Glutamatergic neuron (in vitro differentiated cells): ENCODE measurements around the gene MZF1. TPM values are rescaled to one million over a fixed set of nuclear protein-coding genes. Genes with fewer than 3 reads are reported as not detected.

Experiments
- microRNA-seq: library from miRNA; unstranded; fragments of <30 nt; microRNA quantifications from one replicate; pipeline ENCODE4, GENCODE V29; 2020; ENCODE audit not compliant: unreplicated experiment
- total RNA-seq: library from RNA; stranded (reverse); fragmentation: NEBNext Ultra II Directional; extraction: Animal tissue kit (Norgen Biotek cat#: 25700); gene quantifications from one replicate; pipeline ENCODE4 v1.2.1, GENCODE V29; 2021; ENCODE audit not compliant: unreplicated experiment

Gene MZF1
- total RNA-seq, 1 donor from 2014 or later = 27.3 TPM

Small RNA genes within 50 kb of the gene (microRNA-seq; reads per million reads assigned to microRNA genes)
- gene MIR6807 = 18.7 reads per million, percentile 58 among the genes with 10 or more reads in this experiment

Other genes starting within 250 kb of the MZF1 start
- 4.9 TPM for gene ZSCAN22, start 246.3 kb downstream of the MZF1 start, total RNA-seq
- 27.3 TPM for gene A1BG, start 219.8 kb downstream of the MZF1 start, total RNA-seq
- gene ZNF497, start 210.6 kb downstream of the MZF1 start, total RNA-seq = 3.5 TPM
- gene ZNF837, start 192.3 kb downstream of the MZF1 start, total RNA-seq = 2.0 TPM
- gene RPS5, start 186.1 kb downstream of the MZF1 start, total RNA-seq = 571 TPM
- 0.44 TPM for gene RNF225, start 177.7 kb downstream of the MZF1 start, total RNA-seq
- 5.8 TPM for gene ZNF584, start 164.7 kb downstream of the MZF1 start, total RNA-seq
- 4.9 TPM for gene ZNF132, start 133.2 kb downstream of the MZF1 start, total RNA-seq
- gene ZNF324B, start 121.7 kb downstream of the MZF1 start, total RNA-seq = 9.9 TPM
- 15.8 TPM for gene ZNF324, start 106.3 kb downstream of the MZF1 start, total RNA-seq
- gene ZNF446, start 97.0 kb downstream of the MZF1 start, total RNA-seq = 11.9 TPM
- 7.4 TPM for gene SLC27A5, start 61.3 kb downstream of the MZF1 start, total RNA-seq
- 27.2 TPM for gene ZBTB45, start 53.5 kb downstream of the MZF1 start, total RNA-seq
- gene TRIM28, start 29.3 kb downstream of the MZF1 start, total RNA-seq = 361 TPM
- 108 TPM for gene CHMP2A, start 18.2 kb downstream of the MZF1 start, total RNA-seq
- 118 TPM for gene UBE2M, start 14.7 kb downstream of the MZF1 start, total RNA-seq